CD4-positive, alpha-beta T cell (primary cell): ENCODE measurements around the gene MYO1E. TPM values are rescaled to one million over a fixed set of nuclear protein-coding genes. Genes with fewer than 3 reads are reported as not detected.

Experiments used
- ATAC-seq: fragments of 200-7000 bp; cut with Tn5 transposase; one replicate; pipeline ENCODE4 v1.10.0; 2022; ENCODE audit warnings: mild to moderate bottlenecking; ENCODE audit not compliant: poor library complexity
- CTCF ChIA-PET: fragments of 350-600 bp; sonication (Branson Sonifier 250); formaldehyde crosslinking; loops from one replicate; lab custom pipeline; 2021; ENCODE audit warnings: antibody characterized with exemption, inconsistent platforms; lab: Charles Lee
- POLR2A ChIA-PET: fragments of 350-600 bp; sonication (Branson Sonifier 250); formaldehyde crosslinking; loops from one replicate; lab custom pipeline; 2021; ENCODE audit warnings: antibody characterized with exemption, inconsistent platforms; lab: Charles Lee
- DNase-seq, 14 experiments: peaks; one replicate each; pipeline ENCODE4 v3.0.0-alpha.2; 2013 to 2020; ENCODE audit warnings: mixed read lengths in 2 of 14
- H3K27ac ChIP-seq, 2 donors: one replicate each; pipeline versions ENCODE4 v1.5.1 to v1.7.0; 2013; ENCODE audit warnings: low read length in 2 of 2, low read depth in 1 of 2, mild to moderate bottlenecking in 1 of 2
- H3K27me3 ChIP-seq, 2 experiments: 1 replicate in 1 of 2; 2 replicates in 1 of 2; pipeline versions ENCODE4 v1.6.1 to v1.7.0; 2013; ENCODE audit warnings: low read length in 2 of 2, control low read depth in 1 of 2, mild to moderate bottlenecking in 1 of 2, moderate library complexity in 1 of 2; ENCODE audit not compliant: insufficient read depth in 2 of 2, control insufficient read depth in 1 of 2
- H3K36me3 ChIP-seq: one replicate; pipeline ENCODE4 v1.6.1; 2013; ENCODE audit warnings: low read length, control low read depth; ENCODE audit not compliant: insufficient read depth
- H3K4me1 ChIP-seq: one replicate; pipeline ENCODE4 v1.6.1; 2013; ENCODE audit warnings: low read length, control low read depth; ENCODE audit not compliant: insufficient read depth
- H3K4me3 ChIP-seq: one replicate; pipeline ENCODE4 v1.5.1; 2013; ENCODE audit warnings: mild to moderate bottlenecking, low read length, moderate library complexity
- H3K9me3 ChIP-seq, 2 experiments: 1 replicate in 1 of 2; 2 replicates in 1 of 2; pipeline versions ENCODE4 v1.6.1 to v1.7.0; 2013; ENCODE audit warnings: low read length in 2 of 2, mild to moderate bottlenecking in 2 of 2, control low read depth in 1 of 2, moderate library complexity in 1 of 2; ENCODE audit not compliant: control insufficient read depth in 1 of 2, insufficient read depth in 1 of 2
- H3K27ac Mint-ChIP-seq: one replicate; pipeline ENCODE4 v1.8.0; 2020; ENCODE audit warnings: mixed read lengths
- H3K27me3 Mint-ChIP-seq: one replicate; pipeline ENCODE4 v1.8.0; 2021; ENCODE audit warnings: mixed read lengths
- H3K36me3 Mint-ChIP-seq: one replicate; pipeline ENCODE4 v1.8.0; 2021; ENCODE audit warnings: low read depth, mixed read lengths
- H3K4me1 Mint-ChIP-seq: one replicate; pipeline ENCODE4 v1.8.0; 2021; ENCODE audit warnings: low read depth, mixed read lengths
- H3K4me3 Mint-ChIP-seq: one replicate; pipeline ENCODE4 v1.8.0; 2020; ENCODE audit warnings: mild to moderate bottlenecking, mixed read lengths
- H3K9me3 Mint-ChIP-seq: one replicate; pipeline ENCODE4 v1.8.0; 2020; ENCODE audit warnings: mixed read lengths
- intact Hi-C, 2 experiments: fragments of 100-400 bp; cut with DNase I in 1 of 2; cut with micrococcal nuclease in 1 of 2; formaldehyde crosslinking; loops; one replicate each; pipeline versions ENCODE4 v1.15.1 to v1.9.0; 2023 to 2025; cut with DNase I, micrococcal nuclease
- total RNA-seq, 174 experiments: library from RNA in 2 of 174; stranded (reverse) in 2 of 174; gene quantifications; one replicate each; pipeline ENCODE4 v1.2.3 and lab custom pipeline; 2021 to 2026
- TF ChIP-seq, protein P1 (sequence below): fragments of 200-600 bp; IDR thresholded peaks from one replicate; pipeline ENCODE4 v1.8.0; 2022; ENCODE audit warnings: antibody characterized with exemption, mild to moderate bottlenecking

The MYO1E gene
- total RNA-seq, 2 experiments from 2014 or later = 0.59 to 0.63 TPM

DNA sequence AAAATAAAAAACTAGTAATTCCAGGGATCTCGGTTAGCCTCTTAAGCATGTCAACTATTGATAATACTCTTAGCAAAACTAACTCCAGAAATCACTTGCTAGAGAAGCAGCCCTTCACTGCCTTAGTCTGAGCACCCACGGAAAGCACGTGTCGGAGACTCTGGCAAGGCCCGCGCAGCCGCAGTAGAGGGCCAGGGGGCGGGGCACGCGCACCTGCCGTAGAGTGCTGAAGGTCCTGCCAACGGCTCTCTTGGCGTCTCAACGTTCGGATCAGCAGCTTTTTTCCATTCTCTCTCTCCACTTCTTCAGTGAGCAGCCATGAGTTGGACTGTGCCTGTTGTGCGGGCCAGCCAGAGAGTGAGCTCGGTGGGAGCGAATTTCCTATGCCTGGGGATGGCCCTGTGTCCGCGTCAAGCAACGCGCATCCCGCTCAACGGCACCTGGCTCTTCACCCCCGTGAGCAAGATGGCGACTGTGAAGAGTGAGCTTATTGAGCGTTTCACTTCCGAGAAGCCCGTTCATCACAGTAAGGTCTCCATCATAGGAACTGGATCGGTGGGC lies 166.0 kb downstream of the MYO1E start, which contains the start of gene LDHAL6B:
Gene LDHAL6B, plus strand, starts transcription at position 221 of the 561 bp plus-strand sequence. Its CDS starts 98 bp downstream, at position 319.
- DNase-seq = no peak
- Mint-ChIP-seq H3K27ac (no peak within 1 kb of the TSS), H3K4me1 (no peaks in the 10 kb centered on the region), H3K36me3 (no peaks in the 10 kb centered on the region), H3K27me3 (peaks cover under 1% of the 10 kb centered on the region), H3K9me3 (no peaks in the 10 kb centered on the region), H3K4me3 (no peak within 1 kb of the TSS)
- Histone ChIP-seq H3K36me3 (no peaks in the 10 kb centered on the region), H3K4me3 (no peak within 1 kb of the TSS), H3K9me3 (peaks cover 0 to 8% of the 10 kb centered on the region in 2 experiments), H3K4me1 (no peaks in the 10 kb centered on the region), H3K27me3 (no peaks in the 10 kb centered on the region), H3K27ac (no peak within 1 kb of the TSS)
- TF ChIP-seq, protein P1, sequence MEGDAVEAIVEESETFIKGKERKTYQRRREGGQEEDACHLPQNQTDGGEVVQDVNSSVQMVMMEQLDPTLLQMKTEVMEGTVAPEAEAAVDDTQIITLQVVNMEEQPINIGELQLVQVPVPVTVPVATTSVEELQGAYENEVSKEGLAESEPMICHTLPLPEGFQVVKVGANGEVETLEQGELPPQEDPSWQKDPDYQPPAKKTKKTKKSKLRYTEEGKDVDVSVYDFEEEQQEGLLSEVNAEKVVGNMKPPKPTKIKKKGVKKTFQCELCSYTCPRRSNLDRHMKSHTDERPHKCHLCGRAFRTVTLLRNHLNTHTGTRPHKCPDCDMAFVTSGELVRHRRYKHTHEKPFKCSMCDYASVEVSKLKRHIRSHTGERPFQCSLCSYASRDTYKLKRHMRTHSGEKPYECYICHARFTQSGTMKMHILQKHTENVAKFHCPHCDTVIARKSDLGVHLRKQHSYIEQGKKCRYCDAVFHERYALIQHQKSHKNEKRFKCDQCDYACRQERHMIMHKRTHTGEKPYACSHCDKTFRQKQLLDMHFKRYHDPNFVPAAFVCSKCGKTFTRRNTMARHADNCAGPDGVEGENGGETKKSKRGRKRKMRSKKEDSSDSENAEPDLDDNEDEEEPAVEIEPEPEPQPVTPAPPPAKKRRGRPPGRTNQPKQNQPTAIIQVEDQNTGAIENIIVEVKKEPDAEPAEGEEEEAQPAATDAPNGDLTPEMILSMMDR = no peak
- ChIA-PET POLR2A (no interaction called here), CTCF (no interaction called here)
- intact Hi-C loops = no loop called here
- no peak for ATAC-seq

GRCh38 chr15:59205839-59206622 lies 166.6 kb downstream of the MYO1E start:
- H3K4me3 ChIP-seq = no peak overlapping the region
- H3K9me3 ChIP-seq = peaks cover 0 to 8% of the 10 kb centered on the region in 2 experiments
- no peaks in the 10 kb centered on the region for H3K36me3 ChIP-seq
- H3K27ac ChIP-seq = no peak overlapping the region
- no peaks in the 10 kb centered on the region for H3K27me3 ChIP-seq
- no peaks in the 10 kb centered on the region for H3K4me1 ChIP-seq
- H3K9me3 Mint-ChIP-seq = no peaks in the 10 kb centered on the region
- ChIA-PET CTCF (no interaction called here), POLR2A (no interaction called here)
- no peaks in the 10 kb centered on the region for H3K4me1 Mint-ChIP-seq
- intact Hi-C loops = no loop called here
- ATAC-seq (no peak), DNase-seq (no peak)
- H3K36me3 Mint-ChIP-seq = no peaks in the 10 kb centered on the region
- no peak overlapping the region for H3K27ac Mint-ChIP-seq
- H3K4me3 Mint-ChIP-seq = no peak overlapping the region
- TF ChIP-seq, protein P1 = no peak
- no peaks in the 10 kb centered on the region for H3K27me3 Mint-ChIP-seq

DNA sequence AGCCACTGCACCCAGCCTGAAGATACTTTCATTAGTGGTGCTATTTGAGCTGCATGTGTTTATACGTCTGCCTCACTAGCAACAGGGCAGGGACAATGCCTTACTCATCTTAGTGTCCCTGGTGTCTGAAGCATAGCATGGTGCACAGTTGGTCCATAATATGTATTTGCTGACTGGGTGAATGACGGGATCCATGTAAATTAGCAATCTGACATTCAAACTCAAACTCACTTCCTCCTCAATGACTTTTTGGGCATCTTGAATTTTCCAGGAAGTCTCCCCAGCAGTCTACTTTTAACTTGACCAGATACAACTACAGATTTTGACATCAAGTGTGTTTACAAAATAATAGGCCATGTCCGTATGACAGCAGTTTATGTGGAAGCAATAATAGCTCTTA lies 169.0 kb downstream of the MYO1E start:
- TF ChIP-seq, protein P1 = no peak
- Mint-ChIP-seq H3K27me3 (no peaks in the 10 kb centered on the region), H3K36me3 (no peaks in the 10 kb centered on the region), H3K4me3 (no peak overlapping the region), H3K9me3 (no peaks in the 10 kb centered on the region), H3K27ac (no peak overlapping the region), H3K4me1 (no peaks in the 10 kb centered on the region)
- H3K9me3 ChIP-seq = peaks cover 0 to 8% of the 10 kb centered on the region in 2 experiments
- H3K4me3 ChIP-seq = no peak overlapping the region
- no peak overlapping the region for H3K27ac ChIP-seq
- intact Hi-C loops = no loop called here
- no peak for DNase-seq
- POLR2A ChIA-PET = no interaction called here
- ATAC-seq = no peak
- H3K36me3 ChIP-seq = no peaks in the 10 kb centered on the region
- H3K27me3 ChIP-seq = no peaks in the 10 kb centered on the region
- no peaks in the 10 kb centered on the region for H3K4me1 ChIP-seq
- CTCF ChIA-PET = no interaction called here
